ENCODE measurements around the gene SMC6.

DNA sequence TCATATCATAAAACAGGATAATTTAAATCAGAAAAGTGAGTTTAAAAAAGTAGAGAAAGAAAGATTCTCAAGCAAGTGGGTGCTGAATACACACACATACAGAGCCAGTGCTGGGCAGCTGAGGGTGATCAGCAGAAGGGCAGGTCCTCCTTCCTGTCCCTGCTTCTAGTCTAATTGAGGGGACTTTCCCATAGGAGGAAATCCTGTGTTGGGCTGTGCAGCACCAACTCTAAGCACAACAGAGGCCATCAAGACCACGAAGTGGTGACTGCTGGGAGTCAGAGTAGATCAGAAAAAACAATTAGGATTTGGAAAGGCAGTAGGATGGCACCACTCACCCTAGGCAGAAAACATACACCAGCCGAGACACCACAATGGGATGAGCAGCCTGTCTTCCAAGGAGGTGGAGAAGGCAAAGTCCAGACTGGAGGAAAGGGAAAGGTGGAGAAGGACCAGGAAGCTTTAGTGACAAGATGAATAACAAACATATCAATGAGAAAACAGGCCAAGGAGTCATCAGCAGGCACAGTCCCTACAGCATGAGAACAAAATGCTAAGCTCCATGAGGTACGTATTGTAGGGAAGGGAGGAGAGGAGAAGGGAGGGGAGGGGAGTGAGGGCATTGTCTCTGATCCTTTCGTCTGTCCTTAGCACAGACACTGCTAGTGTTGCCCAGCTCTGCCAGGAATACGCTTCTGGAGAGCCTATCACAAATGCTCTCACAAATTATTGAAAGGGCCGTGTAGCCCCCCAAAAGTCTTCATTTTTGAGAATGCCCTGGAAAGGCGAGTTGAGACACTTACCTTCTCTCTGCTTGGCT, 45.9 kb upstream of the SMC6 start:
- no peak for TF ChIP-seq REST (IDR thresholded peaks at IDR 0.05; ENCODE audit: insufficient read depth in 1 of 2, low read depth in 2 of 2, low read length in 2 of 2)
- TF ChIP-seq TAF1 (IDR thresholded peaks at IDR 0.05; ENCODE audit: borderline replicate concordance, insufficient read depth, low read length), result no peak
- TF ChIP-seq SIN3A (IDR thresholded peaks at IDR 0.05; ENCODE audit: borderline replicate concordance, insufficient read depth, low read length), result no peak
- no peak for TF ChIP-seq POLR2AphosphoS5 (IDR thresholded peaks at IDR 0.05; ENCODE audit: low read depth, low read length)
